ENCODE results near the gene PERCC1.
A peak's percentile ranks its signal among the peaks of the same experiment; 100 is the strongest.
"Not testable (repeated sequence)": the region's sequence is repeated elsewhere in the genome, so short reads cannot be mapped to it uniquely, and the experiment has no call there.

The PERCC1 gene

GRCh38 chr16:1466968-1467521 lies 36.2 kb downstream of the PERCC1 start:
- ATAC-seq (replicated peaks) (no peak), DNase-seq (no peak)
- no peaks in the 10 kb centered on the region for H3K9me3 Mint-ChIP-seq
- H3K4me3 Mint-ChIP-seq = no peak overlapping the region
- H3K27ac Mint-ChIP-seq = no peak overlapping the region
- no peaks in the 10 kb centered on the region for H3K27me3 Mint-ChIP-seq
- H3K36me3 Mint-ChIP-seq (ENCODE audit: insufficient read depth) = peaks cover 23% of the 10 kb centered on the region
- H3K4me1 Mint-ChIP-seq (ENCODE audit: low read depth in 2 of 2) = peaks cover 9 to 26% of the 10 kb centered on the region in 2 donors

- no peaks in the 10 kb centered on the region for H3K27me3 Mint-ChIP-seq
- H3K36me3 Mint-ChIP-seq (ENCODE audit: insufficient read depth) = peaks cover 22% of the 10 kb centered on the region
- no peak overlapping the region for H3K27ac Mint-ChIP-seq
- ATAC-seq (replicated peaks) = no peak
- H3K4me1 Mint-ChIP-seq (ENCODE audit: low read depth in 2 of 2) = peaks cover 17 to 29% of the 10 kb centered on the region in 2 donors
- no peak for DNase-seq
- H3K4me3 Mint-ChIP-seq = no peak overlapping the region
- no peaks in the 10 kb centered on the region for H3K9me3 Mint-ChIP-seq
Observed at GRCh38 chr16:1468426-1468810, 37.5 kb downstream of the PERCC1 start.

- H3K27ac Mint-ChIP-seq, H3K4me3 Mint-ChIP-seq, H3K27me3 Mint-ChIP-seq: not testable (repeated sequence)
Observed at GRCh38 chr16:1469141-1469540, 38.3 kb downstream of the PERCC1 start.

DNA sequence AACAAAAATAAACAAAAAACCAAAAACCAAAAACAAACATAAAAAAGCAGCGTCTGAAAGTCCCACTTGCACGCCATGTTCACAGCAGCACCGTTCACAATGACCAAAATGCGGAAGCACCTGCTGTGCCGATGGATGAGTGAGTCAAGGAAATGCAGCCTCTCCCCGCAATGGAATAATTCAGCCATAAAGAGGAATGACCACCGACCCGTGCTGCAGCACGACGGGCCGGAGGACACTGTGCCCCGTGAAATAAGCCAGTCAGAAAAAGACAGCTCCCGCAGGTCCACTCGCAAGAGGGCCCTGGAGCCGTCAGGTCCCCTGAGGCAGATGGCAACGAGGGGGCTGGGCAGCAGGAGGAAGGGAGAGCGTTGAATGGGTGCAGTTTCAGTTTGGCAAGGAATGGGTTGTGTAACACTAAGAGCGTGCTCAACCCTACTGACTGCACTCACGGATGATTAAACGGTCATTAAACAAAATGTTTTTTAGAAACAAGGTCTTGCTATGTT lies 38.9 kb downstream of the PERCC1 start:
- Mint-ChIP-seq H3K27me3 (no peaks in the 10 kb centered on the region), H3K36me3 (ENCODE audit: insufficient read depth) (peaks cover 12% of the 10 kb centered on the region)

More at GRCh38 chr16:1469141-1469540, 38.3 kb downstream of the PERCC1 start:
- not testable (repeated sequence) for H3K9me3 Mint-ChIP-seq; DNase-seq; ATAC-seq (replicated peaks)
- peaks cover 17 to 29% of the 10 kb centered on the region in 2 donors for H3K4me1 Mint-ChIP-seq (ENCODE audit: low read depth in 2 of 2)
- H3K36me3 Mint-ChIP-seq (ENCODE audit: insufficient read depth) = peaks cover 14% of the 10 kb centered on the region

DNA sequence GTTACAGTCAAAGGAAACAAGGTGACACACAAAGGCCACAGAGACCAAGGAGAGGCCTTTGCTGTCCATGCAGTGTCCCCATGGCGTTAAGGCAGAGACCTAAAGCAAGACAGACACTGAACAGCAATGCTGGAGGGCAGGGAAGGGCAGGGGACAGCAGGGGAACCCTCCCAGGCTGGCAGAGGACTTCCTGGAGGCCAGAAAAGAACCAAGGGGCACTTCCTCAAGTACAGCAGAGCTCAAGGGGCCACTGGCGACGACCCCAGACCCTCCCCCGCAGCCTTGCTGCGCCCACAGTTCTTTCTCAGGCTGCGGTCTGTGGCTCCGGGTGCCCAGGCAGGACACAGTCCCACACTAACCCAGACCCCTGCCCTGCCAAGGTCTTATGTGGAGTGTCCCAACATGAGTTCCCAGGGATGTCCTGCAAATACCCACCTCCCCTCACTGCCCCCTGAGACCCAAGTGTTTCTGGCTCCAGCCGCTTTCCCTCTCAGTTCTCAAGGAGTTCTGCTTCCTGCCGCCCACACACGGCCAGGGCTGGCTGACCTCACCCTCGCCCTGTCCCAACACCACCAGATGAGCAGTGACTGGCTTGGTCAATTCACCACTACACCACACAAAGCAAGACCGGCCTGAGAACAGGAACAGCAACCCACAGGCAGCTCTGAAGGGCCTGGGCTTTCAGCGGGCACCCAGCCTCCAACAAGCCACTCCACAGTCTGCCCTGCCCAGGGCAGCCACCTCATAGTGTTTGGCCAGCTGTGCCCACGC lies 39.8 kb downstream of the PERCC1 start:
- Mint-ChIP-seq H3K36me3 (ENCODE audit: insufficient read depth) (peaks cover 16% of the 10 kb centered on the region), H3K27me3 (no peaks in the 10 kb centered on the region), H3K4me3 (no peak overlapping the region), H3K4me1 (ENCODE audit: low read depth in 2 of 2) (peaks cover 21 to 31% of the 10 kb centered on the region in 2 donors), H3K9me3 (no peaks in the 10 kb centered on the region), H3K27ac (peak overlapping the region in 1 of 2 donors; percentile 88)
- DNase-seq (no peak), ATAC-seq (replicated peaks) (no peak)

More for the DNA sequence above, 38.9 kb downstream of the PERCC1 start:
- Mint-ChIP-seq H3K9me3 (no peaks in the 10 kb centered on the region), H3K4me3 (no peak overlapping the region), H3K4me1 (ENCODE audit: low read depth in 2 of 2) (peaks cover 17 to 29% of the 10 kb centered on the region in 2 donors), H3K27ac (peak overlapping the region in 1 of 2 donors; percentile 88)
- ATAC-seq (replicated peaks) = no peak
- DNase-seq = no peak

- Mint-ChIP-seq H3K27me3 (no peaks in the 10 kb centered on the region), H3K27ac (peak overlapping the region in 1 of 2 donors; percentile 77), H3K36me3 (ENCODE audit: insufficient read depth) (peaks cover 15% of the 10 kb centered on the region), H3K4me3 (no peak overlapping the region), H3K9me3 (no peaks in the 10 kb centered on the region), H3K4me1 (ENCODE audit: low read depth in 2 of 2) (peaks cover 25 to 34% of the 10 kb centered on the region in 2 donors)
- DNase-seq (no peak), ATAC-seq (replicated peaks) (no peak)
Observed at GRCh38 chr16:1471569-1472194, 40.8 kb downstream of the PERCC1 start.

DNA sequence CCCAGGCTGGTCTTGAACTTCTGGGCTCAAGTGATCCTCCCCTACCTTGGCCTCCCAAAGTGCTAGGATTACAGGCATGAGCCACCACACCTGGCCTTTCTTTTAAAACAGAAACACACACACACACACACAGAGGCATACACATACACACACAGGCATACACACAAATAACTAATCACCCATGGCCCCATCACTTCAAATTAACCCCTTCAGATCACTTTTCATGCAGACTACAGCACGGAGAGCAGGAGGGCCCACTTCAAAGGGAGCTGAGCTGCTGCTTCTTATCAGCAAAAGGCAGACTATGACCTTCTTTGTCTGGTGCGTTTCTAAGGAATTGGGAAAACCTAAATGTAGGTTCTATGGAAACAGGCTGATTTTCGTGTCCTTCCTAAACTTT lies 42.1 kb downstream of the PERCC1 start:
- peaks cover 25% of the 10 kb centered on the region in 2 donors for H3K4me1 Mint-ChIP-seq (ENCODE audit: low read depth in 2 of 2)
- ATAC-seq (replicated peaks) = no peak
- peak overlapping the region; percentile 23 to 77 for H3K27ac Mint-ChIP-seq

GRCh38 chr16:1474082-1474795 lies 43.4 kb downstream of the PERCC1 start:
- ATAC-seq (replicated peaks) = no peak
- Mint-ChIP-seq H3K27me3 (no peaks in the 10 kb centered on the region), H3K27ac (peak overlapping the region in 1 of 2 donors; percentile 19), H3K9me3 (no peaks in the 10 kb centered on the region), H3K36me3 (ENCODE audit: insufficient read depth) (peaks cover 14% of the 10 kb centered on the region), H3K4me3 (peak overlapping the region; percentile 63 to 78), H3K4me1 (ENCODE audit: low read depth in 2 of 2) (peaks cover 25% of the 10 kb centered on the region in 2 donors)
- DNase-seq = no peak

More for the DNA sequence above, 42.1 kb downstream of the PERCC1 start:
- Mint-ChIP-seq H3K27me3 (no peaks in the 10 kb centered on the region), H3K9me3 (no peaks in the 10 kb centered on the region), H3K36me3 (ENCODE audit: insufficient read depth) (peaks cover 14% of the 10 kb centered on the region), H3K4me3 (peak overlapping the region in 1 of 2 donors; percentile 27)
- no peak for DNase-seq

DNA sequence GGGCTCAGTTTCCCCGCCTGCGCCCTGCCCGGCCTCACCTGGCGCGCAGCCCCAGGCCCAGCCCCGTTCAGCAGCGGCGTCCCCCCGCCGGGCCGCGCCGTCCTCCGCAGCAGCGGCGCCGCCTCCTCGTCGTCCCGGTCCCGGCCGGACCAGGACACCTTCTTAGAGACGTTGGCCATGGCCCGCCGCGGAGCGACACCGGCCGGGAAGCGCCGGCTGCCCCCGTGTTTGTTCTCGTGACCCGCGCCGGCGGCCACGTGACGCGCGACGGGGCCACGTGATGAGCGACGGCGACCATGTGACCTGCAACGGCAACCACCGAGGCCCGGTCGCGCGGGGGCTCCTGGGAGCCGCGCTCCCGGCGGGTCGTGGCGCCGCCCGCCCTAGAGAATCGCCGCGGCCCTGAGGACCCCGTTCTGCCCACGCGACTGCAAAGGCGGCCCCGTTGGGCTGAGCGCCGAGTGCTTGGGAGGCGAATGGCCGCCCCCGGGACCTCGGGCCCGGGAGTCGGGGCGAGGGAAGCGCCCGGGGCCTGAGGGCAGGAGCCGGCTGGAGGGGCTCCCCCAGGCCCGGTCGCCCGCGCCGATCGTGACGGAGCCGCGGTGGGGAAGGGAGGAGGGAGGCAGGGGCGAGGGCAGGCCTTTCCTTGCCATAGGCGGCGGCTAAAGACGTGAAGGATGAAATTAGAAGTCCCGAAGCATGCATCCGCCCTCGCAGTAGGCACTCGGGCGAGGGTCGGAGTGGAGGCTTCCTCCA lies 44.1 kb downstream of the PERCC1 start, which contains the start of gene CLCN7:
Gene CLCN7 (minus strand): TSS at position 233 of the 756 bp plus-strand sequence. CDS start 54 bp downstream, at position 179.
- H3K36me3 Mint-ChIP-seq (ENCODE audit: insufficient read depth) = peaks cover 11% of the 10 kb centered on the region
- no peaks in the 10 kb centered on the region for H3K9me3 Mint-ChIP-seq
- H3K27ac Mint-ChIP-seq = peak within 1 kb of the TSS; percentile 88 to 91
- DNase-seq (peak; percentile 79 to 83 (median 80)), ATAC-seq (replicated peaks) (peak; percentile 92)
- H3K27me3 Mint-ChIP-seq = no peaks in the 10 kb centered on the region
- H3K4me3 Mint-ChIP-seq = peak within 1 kb of the TSS; percentile 78
- H3K4me1 Mint-ChIP-seq (ENCODE audit: low read depth in 2 of 2) = peaks cover 20 to 25% of the 10 kb centered on the region in 2 donors

- Mint-ChIP-seq H3K36me3 (ENCODE audit: insufficient read depth) (peaks cover 11% of the 10 kb centered on the region), H3K4me3 (peak overlapping the region; percentile 78), H3K9me3 (no peaks in the 10 kb centered on the region), H3K27ac (peak overlapping the region; percentile 88 to 91), H3K4me1 (ENCODE audit: low read depth in 2 of 2) (peaks cover 17 to 25% of the 10 kb centered on the region in 2 donors), H3K27me3 (no peaks in the 10 kb centered on the region)
- ATAC-seq (replicated peaks) = no peak
- DNase-seq = no peak
Observed at GRCh38 chr16:1475552-1476114, 44.8 kb downstream of the PERCC1 start.

DNA sequence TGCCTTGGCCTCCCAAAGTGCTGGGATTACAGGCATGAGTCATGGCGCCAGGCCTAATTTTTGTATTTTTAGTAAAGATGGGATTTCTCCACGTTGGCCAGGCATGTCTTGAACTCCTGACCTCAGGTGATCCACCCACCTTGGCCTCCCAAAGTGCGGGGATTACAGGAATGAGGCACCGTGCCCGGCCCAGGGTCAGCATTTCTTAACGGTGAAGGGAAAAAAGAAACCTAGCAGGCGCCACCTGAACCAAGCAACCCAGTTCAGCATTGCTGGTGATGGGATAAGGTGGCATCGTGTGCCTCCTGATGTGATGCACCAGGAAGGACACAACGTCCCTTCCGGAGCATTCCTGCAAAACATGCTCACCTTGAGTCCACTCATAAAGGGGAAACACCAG lies 46.2 kb downstream of the PERCC1 start:
- no peaks in the 10 kb centered on the region for H3K9me3 Mint-ChIP-seq
- DNase-seq (no peak), ATAC-seq (replicated peaks) (no peak)
- no peak overlapping the region for H3K27ac Mint-ChIP-seq
- H3K4me1 Mint-ChIP-seq (ENCODE audit: low read depth in 2 of 2) = peaks cover 13 to 16% of the 10 kb centered on the region in 2 donors
- peak overlapping the region; percentile 78 for H3K4me3 Mint-ChIP-seq
- H3K36me3 Mint-ChIP-seq (ENCODE audit: insufficient read depth) = peaks cover 11% of the 10 kb centered on the region
- H3K27me3 Mint-ChIP-seq = peaks cover 8 to 14% of the 10 kb centered on the region in 2 donors

GRCh38 chr16:1478937-1479336 lies 48.1 kb downstream of the PERCC1 start:
- not testable (repeated sequence) for H3K4me1 Mint-ChIP-seq (ENCODE audit: low read depth in 2 of 2); H3K9me3 Mint-ChIP-seq; H3K4me3 Mint-ChIP-seq; ATAC-seq (replicated peaks); H3K27ac Mint-ChIP-seq; H3K36me3 Mint-ChIP-seq (ENCODE audit: insufficient read depth); DNase-seq
- H3K27me3 Mint-ChIP-seq = peaks cover 8 to 15% of the 10 kb centered on the region in 2 donors
